GM10847 (cell line): ENCODE data around the gene RNF186.

ENCODE experiments used
- POLR2A ChIP-seq: IDR thresholded peaks from 2 replicates; pipeline ENCODE4 v1.6.1; 2011; ENCODE audit not compliant: insufficient read length; ENCODE audit errors: extremely low read depth

Gene RNF186

DNA sequence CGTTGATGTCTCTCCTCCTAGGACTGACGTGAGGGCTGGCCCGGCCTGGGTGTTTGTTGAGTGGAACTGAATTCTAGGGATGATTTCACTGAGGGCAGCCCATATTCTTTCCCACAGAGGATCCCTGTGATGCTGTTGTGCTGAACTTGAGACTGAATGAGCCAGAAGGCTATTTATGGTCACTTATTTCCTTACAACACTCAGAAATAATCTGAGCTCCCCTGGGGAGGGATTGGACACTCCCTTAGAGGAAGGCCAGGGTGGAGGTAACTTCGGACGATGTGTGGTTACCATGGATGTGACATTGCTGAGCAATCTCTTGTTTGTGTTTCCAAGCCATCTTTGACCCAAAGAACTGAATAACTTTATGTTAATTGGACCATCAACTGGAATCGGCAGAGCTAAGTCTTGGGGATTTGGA is 10.2 kb downstream of the RNF186 start:
- TF ChIP-seq POLR2A: no peak

DNA sequence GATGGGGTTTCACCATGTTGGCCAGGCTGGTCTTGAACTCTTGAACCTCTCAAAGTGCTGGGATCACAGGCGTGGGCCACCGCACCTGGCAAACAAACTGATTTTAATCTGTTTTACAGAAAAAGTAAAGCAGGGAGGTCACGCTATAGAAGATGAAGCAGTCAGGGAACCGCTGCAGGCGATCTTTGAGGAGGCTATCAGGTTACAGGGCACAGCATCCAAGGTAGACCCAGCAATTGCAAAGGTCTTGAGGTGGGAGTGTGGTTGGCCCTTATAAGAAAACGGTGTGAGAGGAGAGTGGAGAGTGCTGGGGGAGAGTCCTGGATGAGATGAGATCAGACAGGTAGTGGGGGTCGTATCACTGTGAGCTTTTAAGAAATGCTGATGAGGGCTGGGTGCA is 12.8 kb downstream of the RNF186 start:
- TF ChIP-seq POLR2A: no peak

DNA sequence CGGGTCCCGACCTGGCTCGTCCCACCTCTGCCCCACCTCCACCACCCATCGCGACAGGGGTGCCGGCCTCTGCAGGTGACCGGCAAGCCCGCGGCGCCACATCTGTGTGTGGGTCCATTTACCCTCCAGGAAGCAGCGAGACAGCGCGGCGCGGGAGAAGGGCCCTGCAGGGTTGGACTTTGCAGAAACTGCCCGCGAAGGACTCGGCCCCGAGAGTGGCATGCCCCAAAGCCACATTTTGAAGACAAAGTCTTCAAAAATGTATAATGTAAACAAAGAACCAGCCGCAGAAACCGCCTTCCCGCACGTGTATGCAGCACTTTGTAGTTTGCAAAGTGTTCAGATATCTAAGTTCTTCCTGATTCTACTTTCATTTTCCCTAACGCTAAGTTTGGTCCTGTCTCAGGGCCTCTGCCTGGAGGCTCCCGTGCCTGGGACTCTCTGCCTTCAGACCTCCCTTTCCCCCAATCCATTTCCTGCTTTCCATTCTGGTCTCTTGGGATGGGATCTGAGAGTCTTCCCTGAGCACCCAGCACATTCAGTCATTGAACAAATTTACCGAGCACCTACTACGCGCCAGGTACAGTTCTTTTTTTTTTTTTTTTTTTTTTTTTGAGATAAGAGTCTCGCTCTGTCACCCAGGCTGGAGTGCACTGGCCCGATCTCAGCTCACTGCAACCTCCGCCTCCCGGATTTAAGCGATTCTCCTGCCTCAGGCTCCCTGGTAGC is 14.8 kb downstream of the RNF186 start:
- TF ChIP-seq POLR2A: no peak

DNA sequence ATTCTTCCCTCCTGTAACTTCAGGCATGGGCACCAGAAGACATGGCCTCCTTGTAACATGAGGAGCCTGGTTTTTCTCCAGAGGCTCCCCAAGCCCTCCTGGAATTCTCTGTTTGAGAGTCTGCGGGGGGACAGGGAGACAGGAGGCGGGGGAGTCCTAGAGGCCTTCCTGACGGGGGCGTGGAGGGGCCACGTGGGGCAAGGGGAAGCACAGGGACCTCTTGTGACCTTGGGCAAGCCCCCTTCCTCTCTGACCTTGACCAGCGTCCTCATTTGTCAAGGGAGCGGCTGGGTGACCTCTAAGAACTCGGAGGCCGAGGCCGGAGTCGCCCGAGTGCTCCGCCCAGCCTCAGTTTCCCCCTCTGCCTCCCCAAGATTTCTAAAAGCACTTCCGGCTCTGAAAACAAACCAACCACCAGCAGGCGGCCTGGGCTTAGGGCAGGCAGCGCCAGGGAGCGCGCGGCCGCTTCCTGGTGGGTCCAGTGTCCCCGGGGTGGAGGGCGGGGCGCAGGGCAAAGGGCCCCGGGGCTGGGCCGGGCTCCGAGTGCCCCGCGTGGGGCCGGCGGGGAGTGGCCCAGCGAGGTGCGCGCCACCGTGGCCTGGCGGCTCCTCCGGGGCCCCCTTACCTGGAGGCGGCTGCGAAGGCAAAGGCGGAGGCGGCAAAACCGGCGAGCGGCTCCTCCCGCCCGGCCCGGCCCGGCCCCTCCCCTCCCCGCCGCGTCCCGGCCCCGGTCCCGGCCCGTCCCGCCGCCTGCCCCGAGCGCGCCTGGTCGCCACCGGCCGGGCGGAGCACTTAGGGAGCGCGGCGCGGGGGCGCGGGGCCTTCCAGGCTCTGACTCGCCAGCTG is 15.6 kb downstream of the RNF186 start, which contains the start of gene TMCO4:
Gene TMCO4 (minus strand): TSS at position 687 of the 846 bp plus-strand sequence. CDS start 19,158 bp downstream, outside the sequence.
- TF ChIP-seq POLR2A: no peak

DNA sequence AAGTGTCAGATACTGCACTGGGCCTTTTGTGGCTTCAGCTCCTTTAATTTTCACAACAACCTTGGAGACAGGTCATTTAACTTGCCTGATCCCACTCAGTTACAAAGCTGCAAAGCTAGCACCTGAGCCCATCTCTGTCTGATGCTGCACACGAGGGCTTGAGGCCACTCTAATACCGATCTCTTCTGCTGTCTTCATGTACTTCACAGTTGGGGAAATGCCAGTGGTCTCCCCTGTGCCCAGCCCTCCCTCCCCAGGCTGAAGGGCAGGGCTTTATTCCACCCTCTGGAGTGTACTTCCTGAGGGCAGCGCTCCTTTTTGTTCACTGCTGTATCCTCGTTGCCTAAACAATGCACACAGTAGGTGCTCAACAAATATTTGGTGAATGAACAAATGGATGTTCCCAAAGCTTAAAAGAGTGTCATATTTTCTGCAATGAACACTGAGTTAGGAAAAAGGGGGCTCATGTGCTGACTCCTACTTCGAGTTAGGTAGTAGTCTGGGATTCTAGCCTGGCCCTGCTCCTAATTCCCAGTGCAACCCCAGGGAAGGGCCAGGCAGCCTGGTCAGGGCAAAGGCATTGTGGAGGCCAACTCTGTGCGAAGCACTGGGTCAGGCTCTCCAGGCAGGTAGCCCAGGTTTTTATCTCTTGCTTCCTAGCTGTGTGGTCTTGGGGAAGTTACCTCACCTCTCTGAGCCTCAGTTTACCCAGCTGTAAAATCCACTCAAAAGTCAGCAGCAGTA is 16.4 kb downstream of the RNF186 start:
- no peak for TF ChIP-seq POLR2A

DNA sequence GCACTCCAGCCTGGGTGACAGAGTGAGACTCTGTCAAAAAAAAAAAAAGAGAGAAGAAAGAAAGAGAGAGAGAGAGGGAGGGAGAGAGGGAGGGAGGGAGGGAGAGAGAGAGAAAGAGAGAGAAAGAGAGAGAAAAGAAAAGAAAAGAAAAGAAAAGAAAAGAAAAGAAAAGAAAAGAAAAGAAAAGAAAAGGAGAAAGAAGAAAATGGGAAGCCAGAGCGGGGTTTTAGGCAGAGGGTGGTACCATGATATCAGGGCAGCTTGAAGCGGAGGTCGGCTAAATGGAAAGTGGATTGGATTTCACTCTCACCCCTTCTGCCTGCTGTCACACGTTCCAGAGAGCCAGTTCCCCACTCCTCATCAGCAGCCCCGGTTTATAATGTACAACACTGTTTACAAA is 17.3 kb downstream of the RNF186 start:
- no peak for TF ChIP-seq POLR2A

DNA sequence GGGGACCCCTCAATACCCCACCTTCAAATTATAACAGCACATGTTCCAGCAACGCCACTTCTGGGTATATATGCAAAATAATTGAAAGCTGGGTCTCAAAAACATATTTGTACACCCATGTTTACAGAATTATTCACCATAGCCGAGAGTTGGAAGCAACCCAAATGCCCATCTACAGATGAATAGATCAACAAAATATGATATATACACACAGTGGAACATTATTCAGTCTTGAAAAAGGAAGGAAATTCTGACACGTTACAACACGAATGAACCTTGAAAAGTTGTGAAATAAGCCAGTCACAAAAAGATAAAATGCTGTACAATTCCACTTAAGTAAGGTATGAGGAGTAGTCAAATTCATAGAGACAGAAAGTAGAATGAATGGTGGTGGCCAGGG is 20.5 kb downstream of the RNF186 start:
- TF ChIP-seq POLR2A: no peak

DNA sequence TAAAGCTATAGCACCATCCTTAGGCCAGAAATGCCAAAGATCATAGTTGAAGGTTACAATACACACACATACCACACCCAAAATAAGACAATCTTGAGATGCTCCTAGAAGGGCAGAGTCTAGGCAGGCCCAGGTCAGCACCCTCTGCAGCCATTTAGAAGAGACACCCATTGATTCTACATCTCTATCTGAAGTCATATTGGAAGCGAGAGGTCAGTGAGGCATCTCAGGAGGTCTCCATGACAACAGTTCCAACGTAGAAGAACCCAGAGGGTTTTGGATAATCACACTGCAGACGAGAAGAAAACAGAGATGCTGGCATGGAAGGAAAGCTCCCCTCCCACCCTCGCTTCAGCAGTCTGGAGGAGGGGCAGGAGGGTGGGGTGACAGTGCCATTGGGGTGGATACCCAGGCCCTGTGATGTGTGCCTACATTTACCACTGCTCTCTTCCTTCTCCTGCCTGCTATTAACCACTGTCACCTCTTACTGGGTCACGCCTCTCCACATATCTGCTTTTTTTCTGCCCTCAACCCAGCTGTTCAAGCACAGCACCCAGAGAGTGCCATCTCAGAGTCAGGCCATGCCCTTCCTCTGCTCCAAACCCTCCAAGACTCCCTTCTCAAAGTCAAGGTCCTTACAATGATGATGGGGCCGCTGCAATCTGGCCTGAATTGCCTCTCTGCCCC is 21.6 kb downstream of the RNF186 start:
- TF ChIP-seq POLR2A: no peak

DNA sequence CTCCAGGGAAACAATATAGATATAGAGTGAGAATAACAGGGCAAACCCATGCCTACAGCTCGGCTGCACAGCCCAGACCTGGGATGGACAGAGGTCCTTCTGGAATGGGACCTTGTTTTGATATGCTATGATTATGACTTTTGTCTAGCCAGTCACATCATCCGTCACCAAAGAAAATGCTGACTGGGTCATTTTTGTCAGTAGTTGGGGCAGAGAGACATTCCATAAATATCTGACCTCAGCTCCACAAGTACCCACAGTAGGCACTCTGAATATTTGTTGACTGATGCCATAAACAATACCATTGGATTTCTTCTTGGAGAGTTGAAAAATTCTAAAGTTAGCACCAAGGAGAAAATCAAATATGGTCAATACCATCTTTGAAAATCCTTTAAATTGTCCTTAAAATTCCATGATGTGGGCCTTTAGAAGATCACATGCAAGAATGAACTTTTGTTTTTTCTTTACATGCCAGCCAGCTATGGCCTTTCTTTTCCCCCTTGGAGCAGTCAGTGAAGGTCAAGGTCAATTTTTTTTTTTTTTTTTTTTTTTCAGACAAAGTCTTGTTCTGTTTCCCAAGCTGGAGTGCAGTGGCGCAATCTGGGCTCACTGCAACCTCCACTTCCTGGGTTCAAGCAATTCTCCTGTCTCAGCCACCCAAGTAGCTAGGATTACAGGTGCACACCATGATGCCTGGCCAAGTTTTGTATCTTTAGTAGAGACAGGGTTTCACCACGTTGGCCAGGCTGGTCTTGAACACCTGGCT is 22.7 kb downstream of the RNF186 start:
- no peak for TF ChIP-seq POLR2A

DNA sequence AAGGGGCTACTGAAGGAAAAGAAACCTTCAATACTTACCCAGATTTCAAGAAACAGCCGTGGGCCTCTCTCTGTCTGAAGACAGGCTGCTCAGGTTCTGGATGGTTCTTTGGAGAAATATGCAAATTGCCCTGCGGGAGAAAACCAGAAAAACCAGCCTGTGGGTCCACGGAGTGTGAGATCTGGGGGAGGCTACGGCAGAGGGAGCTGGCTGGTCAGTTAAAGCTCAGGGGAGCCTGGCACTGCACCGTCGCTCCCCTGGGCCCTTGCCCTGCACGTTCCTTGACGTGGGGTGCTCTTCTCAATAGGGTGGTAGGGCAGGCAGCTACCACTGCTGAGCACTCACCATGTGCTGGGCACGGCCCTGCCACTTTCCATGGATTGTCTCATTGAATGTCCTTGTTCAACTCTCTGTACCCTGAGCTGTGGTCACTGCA is 28.1 kb downstream of the RNF186 start:
- TF ChIP-seq POLR2A: no peak

DNA sequence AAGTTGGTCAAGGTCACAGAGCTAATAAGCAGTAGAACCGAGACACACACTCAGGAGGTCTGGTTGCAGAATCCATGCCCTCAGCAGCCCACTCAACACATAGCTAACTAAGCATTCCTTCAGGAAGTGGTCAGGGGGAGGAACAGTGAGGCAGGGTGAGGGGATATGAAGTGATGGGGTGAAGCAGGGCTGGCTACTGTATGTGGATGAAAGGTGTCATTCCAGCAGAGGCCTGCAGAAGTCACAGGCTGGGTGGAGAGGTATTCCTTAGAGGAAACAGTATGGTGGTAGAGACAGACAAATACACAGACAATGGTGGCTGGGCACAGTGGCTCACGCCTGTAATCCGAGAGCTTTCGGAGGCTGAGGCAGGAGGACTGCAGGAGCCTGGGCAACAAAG is 29.4 kb downstream of the RNF186 start:
- no peak for TF ChIP-seq POLR2A

DNA sequence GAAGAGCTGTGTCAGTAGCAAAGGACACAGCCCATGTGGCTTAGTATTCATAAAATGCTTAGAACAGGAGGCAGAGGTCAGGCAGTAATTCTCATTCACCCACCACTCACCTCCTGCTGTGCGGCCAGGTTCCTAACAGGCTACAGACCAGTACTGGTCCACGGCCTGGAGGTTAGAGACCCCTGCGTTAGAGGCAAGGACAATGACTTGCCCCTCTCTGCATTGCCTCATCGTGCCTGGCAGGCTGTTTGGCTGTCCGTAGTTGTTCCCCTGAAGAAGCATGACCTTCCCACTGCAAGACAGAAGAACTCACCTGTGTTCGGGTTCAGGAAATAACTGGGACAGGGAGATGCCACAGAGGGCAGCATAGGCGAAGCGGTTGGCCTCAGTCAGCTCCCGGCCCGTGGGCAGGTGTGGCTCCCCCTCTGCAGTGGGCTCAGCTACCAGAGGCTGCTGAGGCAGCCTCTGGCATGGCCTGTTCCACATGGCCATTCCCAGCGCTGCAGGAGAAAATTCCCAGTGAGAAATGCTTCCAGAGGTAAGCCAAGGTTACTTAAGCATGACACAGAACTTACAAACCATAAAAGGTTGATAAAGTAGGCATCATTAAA is 34.7 kb downstream of the RNF186 start:
- no peak for TF ChIP-seq POLR2A

DNA sequence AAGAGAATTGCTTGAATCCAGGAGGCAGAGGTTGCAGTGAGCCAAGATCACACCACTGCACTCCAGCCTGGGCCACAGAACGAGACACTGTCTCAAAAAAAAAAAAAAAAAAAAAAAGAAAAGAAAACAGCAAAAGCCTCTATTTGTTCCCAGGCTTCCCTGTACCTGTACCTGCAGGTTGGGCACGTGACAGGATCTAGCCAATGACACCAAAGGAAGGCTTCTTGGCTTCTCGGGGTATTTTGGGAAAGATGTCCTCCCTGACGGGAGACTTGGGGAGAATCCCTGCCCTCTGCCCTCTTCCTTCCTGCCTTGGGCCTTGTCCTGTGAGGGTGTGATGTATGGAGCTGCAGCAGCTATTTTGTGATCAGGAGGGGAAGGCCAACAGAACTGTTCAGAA is 38.1 kb downstream of the RNF186 start:
- no peak for TF ChIP-seq POLR2A

DNA sequence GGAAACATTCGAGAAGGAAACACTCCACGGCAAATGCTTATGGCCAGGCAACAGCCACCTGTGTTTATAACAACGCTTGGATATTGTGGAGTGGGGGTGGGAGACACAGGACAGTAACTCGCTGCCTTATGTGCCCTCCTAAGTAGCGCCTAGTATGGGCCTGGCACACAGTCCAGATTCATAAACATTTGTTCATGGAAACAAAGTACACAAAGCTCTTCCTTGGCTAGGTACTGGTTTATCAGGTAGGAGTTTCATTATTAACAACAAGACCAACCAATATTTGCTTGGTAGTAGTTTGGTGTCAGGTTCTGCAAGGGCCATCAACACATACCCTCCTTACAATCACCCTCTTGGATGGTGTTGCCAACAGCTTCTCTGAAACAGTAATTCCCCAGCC is 38.8 kb downstream of the RNF186 start:
- no peak for TF ChIP-seq POLR2A
